HG03060 (cell line): ENCODE results near the gene GNAQ.

Source experiments
- ATAC-seq: cut with Tn5 transposase; IDR thresholded peaks from one replicate; pipeline ENCODE4 v1.9.1; 2021; ENCODE audit warnings: low read depth, moderate number of reproducible peaks; ENCODE audit not compliant: unreplicated experiment

Gene GNAQ

GRCh38 chr9:77830618-77831285 lies 200.9 kb downstream of the GNAQ start:
- no peak for ATAC-seq

GRCh38 chr9:77829420-77829819 lies 202.2 kb downstream of the GNAQ start:
- ATAC-seq: no peak

GRCh38 chr9:77827104-77827784 lies 204.4 kb downstream of the GNAQ start:
- no peak for ATAC-seq

- no peak for ATAC-seq
Measured at GRCh38 chr9:77826621-77827020, 205.0 kb downstream of the GNAQ start.

- no peak for ATAC-seq
Measured at GRCh38 chr9:77826116-77826515, 205.5 kb downstream of the GNAQ start.

- ATAC-seq: no peak
Measured at GRCh38 chr9:77825361-77825760, 206.2 kb downstream of the GNAQ start.

GRCh38 chr9:77820293-77820954 lies 211.2 kb downstream of the GNAQ start:
- no peak for ATAC-seq

- ATAC-seq: no peak
Measured at GRCh38 chr9:77819657-77820056, 212.0 kb downstream of the GNAQ start.

- no peak for ATAC-seq
Measured at GRCh38 chr9:77817590-77818311, 213.9 kb downstream of the GNAQ start.

GRCh38 chr9:77816641-77817341 lies 214.8 kb downstream of the GNAQ start:
- no peak for ATAC-seq

- no peak for ATAC-seq
Measured at GRCh38 chr9:77815260-77815659, 216.4 kb downstream of the GNAQ start.

GRCh38 chr9:77811832-77812231 lies 219.8 kb downstream of the GNAQ start:
- no peak for ATAC-seq

- no peak for ATAC-seq
Measured at GRCh38 chr9:77810637-77811119, 220.9 kb downstream of the GNAQ start.

GRCh38 chr9:77810047-77810446 lies 221.6 kb downstream of the GNAQ start:
- ATAC-seq: no peak

GRCh38 chr9:77809552-77809951 lies 222.1 kb downstream of the GNAQ start:
- no peak for ATAC-seq

- no peak for ATAC-seq
Measured at GRCh38 chr9:77808751-77809081, 222.9 kb downstream of the GNAQ start.

- no peak for ATAC-seq
Measured at GRCh38 chr9:77807846-77808750, 223.5 kb downstream of the GNAQ start.

- no peak for ATAC-seq
Measured at GRCh38 chr9:77807281-77807683, 224.3 kb downstream of the GNAQ start.

- no peak for ATAC-seq
Measured at GRCh38 chr9:77806741-77807140, 224.9 kb downstream of the GNAQ start.
